ENCODE results near the gene ESPNL. TPM values are rescaled to one million over a fixed set of nuclear protein-coding genes. Genes with fewer than 3 reads are reported as not detected.

Gene ESPNL
- total RNA-seq, 1 donor from 2014 or later = not detected

DNA sequence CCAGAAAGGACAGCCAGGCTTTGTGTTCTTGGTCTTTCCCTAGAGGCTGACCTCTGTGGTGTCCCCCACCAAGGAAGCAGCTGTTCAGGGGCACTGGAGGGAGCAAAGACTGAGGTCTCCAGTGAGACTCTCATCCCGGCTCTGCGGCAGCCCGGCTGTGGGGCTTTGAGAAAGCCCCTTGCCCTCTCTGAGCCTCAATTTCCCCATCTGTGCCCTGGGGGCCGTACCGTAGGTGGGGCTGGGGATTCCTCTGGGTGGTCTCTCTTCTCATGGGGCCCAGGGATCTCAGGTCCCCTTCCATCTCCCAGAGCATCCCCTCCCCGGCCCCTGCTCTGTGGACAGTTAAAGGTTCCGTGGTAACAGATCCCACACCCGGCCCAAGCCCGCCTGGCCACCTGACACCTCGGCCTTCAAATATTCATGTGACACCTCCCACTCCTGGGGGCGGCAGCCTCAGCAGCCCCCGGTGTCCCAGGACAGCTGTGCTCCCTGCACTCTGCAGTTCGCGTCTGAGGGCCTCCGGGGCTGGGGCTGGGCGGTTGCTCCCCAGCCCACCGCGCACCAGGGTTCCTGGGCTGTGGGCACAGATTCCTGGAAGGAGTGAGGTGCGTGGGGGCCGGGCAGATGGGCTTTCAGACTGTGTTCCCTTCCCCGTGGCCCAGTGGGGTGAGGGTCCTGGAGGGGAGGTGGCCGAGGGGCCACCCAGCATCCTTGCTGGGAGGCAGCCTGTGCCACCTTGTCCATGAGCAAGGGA, 23.3 kb downstream of the ESPNL start:
- no peak for ATAC-seq
- DNase-seq (ENCODE audit: missing footprints) = peak; percentile 46
- intact Hi-C loops (cut with DNase I) = no loop called here

DNA sequence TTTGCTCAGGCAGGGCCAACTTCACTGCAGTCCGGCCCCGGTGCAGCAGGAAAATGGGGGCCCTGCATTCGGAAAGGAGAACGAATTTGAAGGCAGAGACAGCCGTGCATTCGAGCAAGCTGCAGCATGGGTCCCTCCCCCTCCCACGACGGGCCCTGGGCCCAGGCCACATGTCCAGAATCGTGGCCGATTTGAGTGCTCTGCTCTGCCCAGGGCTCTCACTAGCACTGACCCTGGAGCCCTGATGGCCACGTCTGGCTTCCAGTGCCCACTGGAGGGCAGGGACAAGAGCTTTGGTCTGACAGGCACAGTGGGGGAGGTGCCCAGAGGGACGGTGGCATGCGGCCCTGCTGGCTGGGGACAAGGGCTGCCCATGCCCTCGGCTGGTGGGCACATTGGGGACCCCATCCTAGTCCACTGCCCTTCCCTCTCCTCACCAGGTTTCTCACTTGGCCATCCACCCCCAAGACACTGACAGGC, 23.9 kb downstream of the ESPNL start:
- ATAC-seq (no peak), DNase-seq (ENCODE audit: missing footprints) (peak; percentile 45)
- intact Hi-C loops (cut with DNase I) = no loop called here

DNA sequence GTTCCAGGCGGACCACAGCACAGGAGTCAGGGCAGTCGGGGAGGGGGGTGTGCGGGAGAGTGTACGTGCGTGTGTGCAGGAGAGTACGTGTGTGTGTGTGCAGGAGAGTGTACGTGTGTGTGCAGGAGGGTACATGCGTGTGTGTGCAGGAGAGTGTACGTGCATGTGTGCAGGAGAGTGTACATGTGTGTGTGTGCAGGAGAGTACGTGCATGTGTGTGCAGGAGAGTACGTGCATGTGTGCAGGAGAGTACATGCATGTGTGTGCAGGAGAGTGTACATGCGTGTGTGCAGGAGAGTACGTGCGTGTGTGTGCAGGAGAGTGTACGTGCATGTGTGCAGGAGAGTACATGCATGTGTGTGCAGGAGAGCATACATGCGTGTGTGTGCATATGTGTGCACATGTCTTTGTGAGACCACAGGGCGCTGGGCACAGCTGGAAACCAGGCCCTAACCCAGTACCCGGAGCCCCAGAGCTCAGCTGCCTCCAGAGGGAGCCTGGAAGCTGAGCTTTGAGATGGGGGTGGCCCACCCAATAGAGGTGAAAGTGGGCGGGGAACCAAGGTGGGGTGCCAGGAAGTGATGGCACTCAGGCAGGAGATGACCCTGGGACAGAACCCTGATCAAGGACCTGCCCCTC, 24.5 kb downstream of the ESPNL start:
- intact Hi-C loops (cut with DNase I) = no loop called here
- peak; percentile 31 for DNase-seq (ENCODE audit: missing footprints)

DNA sequence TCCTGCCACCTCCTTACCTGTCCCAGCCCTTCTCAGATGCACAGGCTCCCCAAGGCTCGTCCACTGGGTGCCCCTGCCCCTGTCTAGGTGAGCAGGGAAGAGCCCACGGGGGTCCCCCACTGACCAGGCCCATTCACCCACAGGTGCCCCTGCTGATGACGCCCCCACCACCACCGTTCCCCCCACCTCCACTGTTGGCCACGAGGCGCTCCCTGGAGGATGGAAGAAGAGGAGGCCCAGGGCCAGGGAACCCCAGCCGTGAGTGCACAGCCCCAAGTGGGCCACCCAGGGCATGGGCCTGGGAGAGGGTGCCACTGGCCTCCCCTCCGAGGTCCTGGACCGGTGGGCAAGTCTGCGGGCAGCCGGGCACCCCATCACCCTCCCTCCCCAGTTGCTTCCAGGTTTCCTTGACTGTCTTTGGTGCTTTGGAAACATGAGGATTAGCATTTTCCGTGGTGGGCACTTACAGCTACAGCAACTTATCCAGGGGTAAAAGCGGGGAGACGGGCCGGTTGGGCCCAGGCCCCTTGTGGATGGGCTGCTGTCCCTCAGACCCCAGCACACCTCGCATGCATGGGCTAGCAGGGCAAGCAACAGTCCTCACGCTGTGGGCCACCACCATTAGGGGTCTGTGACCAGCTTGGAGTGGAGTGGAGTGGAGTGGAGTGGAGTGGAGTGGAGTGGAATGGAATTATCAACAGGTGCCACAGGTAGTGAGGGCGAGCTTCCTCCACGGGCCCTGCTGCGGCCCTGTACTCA, 25.2 kb downstream of the ESPNL start:
- intact Hi-C loops (cut with DNase I) = no loop called here

More for the DNA sequence above, 24.5 kb downstream of the ESPNL start:
- ATAC-seq = no peak

DNA sequence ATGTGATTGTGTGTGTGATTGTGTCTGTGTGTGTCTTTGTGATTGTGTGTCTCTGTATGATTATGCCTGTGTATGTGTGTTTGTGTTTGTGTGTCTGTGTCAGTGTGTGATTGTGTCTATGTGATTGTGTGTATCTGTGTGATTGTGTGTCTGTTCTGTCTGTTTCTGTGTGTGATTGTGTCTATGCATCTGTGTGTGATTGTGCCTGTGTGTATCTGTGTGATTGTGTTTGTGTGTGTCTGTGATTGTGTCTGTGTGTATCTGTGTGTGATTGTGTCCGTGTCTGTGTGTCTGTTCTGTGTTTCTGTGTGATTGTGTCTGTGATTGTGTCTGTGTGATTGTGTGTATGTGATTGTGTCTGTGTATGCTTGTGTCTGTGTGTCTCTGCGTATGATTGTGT, 26.2 kb downstream of the ESPNL start:
- no peak for ATAC-seq
- DNase-seq (ENCODE audit: missing footprints) = no peak
- intact Hi-C loops (cut with DNase I) = no loop called here

More for the DNA sequence above, 25.2 kb downstream of the ESPNL start:
- ATAC-seq (no peak), DNase-seq (ENCODE audit: missing footprints) (peak; percentile 50)

DNA sequence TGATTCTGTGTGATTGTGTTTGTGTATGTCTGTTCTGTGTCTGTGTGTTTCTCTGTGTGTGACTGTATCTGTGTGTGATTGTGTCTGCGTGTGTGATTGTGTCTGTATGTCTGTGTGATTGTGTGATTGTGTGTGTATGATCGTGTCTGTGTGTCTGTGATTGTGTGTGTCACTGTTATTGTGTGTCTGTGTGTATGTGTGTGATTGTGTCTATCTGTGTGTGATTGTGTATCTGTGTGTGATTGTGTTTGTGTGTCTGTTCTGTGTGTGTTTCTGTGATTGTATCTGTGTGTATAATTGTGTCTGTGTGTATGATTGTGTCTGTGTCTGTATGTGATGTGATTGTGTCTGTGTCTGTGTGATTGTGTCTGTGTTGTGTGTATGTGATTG, 26.6 kb downstream of the ESPNL start:
- ATAC-seq (no peak), DNase-seq (ENCODE audit: missing footprints) (no peak)
- intact Hi-C loops (cut with DNase I) = no loop called here

DNA sequence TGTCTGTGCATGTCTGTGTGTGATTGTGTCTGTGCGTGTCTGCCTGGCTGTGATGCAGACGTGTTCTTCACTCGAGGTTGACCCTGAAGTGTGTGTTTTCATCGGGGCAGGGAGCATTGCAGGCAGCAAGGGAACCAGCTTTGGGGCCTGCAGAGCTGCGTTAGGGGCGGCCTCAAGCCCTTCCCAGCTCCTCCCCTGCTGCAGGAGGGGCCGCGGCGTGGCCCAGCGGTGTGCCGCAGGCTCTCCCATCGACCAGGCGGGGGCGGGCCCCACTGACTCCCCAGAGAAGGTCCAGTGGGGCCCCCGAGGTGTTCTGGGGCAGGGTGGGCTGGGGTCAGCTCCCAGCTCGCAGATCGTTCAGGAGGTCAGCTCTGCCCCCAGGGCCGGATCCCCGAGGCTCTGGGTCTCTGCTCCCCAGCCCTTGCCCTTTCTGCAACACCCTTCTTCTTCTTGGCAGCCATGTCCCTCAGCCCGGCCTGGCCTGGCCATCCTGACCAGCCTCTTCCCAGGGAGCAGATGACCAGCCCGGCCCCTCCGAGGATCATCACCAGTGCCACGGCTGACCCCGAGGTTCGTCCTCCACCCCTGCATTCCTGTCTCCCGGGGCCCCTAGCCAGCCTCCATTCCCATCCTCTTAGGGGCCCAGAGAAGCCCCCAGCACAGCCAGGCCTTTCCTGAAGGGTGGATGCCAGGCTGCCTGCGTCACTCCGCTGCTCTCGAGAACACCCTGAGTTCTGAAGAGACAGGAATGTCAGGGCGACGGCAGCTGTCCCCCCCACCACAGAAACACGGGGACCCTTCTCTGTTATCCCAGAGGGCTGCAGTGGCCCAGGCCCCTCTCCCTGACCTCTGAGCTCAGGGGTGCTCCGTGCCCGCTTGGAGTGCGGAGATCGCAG, 27.3 kb downstream of the ESPNL start:
- DNase-seq (ENCODE audit: missing footprints) (peak; percentile 60), ATAC-seq (peak; percentile 32)
- intact Hi-C loops (cut with DNase I) = no loop called here

DNA sequence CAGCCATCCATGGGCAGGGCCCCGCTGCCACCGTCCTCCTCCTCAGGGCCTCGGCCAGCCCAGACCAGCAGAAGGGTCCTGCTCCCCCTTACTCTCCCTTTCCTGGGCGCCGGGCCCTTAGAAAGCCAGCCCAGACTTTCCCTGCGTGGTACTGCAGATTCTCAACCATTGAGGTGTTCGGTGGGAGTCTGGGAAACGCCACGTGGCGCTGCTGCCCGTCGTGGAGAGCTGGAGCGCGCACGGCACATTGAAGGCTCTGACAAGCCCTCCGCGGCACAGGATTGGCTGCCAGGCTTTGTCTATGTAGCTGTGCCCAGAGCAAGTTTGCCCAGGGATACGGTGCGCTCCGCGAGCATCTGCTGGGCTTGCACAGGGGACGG, 27.9 kb downstream of the ESPNL start:
- no peak for ATAC-seq
- intact Hi-C loops (cut with DNase I) = no loop called here

DNA sequence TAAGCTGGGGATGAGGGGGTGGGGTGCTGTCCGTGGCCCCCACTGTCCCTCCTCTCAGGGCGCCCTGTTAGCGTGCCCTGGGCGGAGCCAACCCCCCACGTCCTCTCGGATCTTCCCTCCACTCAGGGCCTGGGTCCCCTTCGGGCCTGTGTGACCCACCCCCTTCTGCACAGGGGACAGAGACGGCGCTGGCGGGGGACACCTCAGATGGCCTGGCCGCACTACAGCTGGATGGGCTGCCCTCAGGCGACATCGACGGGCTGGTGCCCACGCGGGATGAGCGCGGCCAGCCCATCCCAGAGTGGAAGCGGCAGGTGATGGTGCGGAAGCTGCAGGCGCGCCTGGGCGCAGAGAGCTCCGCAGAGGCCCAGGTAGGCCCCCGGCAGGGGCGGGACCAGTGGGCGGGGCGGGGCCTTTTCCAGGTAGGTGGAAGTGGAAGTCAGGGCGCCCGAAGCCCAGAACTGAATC, 28.4 kb downstream of the ESPNL start:
- no peak for ATAC-seq
- peak; percentile 44 for DNase-seq (ENCODE audit: missing footprints)
- intact Hi-C loops (cut with DNase I) = no loop called here

More for the DNA sequence above, 27.9 kb downstream of the ESPNL start:
- DNase-seq (ENCODE audit: missing footprints) = no peak

DNA sequence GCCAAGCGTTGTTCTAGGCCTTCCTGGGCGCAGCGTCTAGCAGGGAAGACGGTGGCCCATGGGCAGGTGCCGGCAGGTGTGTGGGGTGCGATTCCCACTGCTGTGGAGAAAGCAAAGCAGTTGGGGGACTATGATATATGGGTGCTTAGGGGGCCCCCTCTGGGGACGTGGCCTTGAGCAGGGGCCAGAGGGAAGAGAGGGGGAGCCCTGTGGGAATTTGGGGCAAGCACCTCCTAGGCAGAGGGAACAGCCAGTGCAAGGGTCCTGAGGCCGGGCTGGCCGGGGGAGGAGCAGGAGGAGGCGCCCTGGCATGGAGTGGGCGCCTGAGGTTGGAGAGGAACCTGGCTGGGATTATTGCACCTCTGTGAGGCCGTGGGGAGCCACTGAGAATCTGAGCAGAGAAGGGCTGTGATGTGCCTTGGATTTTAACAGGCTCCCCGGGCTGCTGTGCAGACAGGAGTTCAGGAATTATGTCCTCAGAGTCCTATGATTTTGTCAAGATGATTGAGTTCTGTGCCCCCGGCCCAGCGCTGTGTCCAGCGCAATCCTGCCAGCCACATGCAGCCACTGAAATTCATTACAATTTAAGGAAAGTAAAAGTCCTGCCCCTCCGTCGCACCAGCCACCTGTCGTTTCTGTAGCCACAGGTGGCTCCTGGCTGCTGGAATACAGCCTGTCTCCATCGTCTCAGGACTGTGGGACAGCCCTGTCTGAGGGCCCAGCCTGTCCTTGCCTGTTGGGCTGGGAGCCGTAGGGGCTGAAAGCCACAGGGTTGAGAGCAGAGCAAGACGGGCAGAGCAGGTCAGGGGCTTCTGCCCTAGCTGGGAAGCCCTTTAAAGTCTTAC, 29.2 kb downstream of the ESPNL start:
- intact Hi-C loops (cut with DNase I) = loop anchor here (10.0 kb wide), 1 partner anchor 165 kb away; the partner anchor contains the start of gene UBE2F
- peak; percentile 64 for DNase-seq (ENCODE audit: missing footprints)

DNA sequence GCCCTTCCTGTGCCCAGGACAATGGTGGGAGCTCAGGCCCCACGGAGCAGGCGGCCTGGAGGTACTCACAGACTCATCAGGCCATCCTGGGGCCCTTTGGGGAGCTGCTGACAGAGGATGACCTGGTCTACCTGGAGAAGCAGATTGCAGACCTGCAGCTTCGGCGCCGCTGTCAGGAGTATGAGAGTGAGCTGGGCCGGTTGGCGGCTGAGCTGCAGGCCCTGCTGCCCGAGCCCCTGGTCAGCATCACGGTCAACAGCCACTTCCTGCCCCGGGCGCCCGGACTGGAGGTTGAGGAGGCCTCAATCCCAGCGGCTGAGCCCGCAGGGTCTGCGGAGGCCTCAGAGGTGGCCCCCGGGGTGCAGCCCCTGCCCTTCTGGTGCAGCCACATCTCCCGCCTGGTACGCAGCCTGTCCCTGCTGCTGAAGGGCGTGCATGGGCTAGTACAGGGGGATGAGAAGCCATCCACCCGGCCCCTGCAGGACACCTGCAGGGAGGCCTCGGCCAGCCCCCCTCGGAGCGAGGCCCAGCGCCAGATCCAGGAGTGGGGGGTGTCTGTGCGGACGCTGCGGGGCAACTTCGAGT, 30.1 kb downstream of the ESPNL start:
- intact Hi-C loops (cut with DNase I) = loop anchor here (10.0 kb wide), 1 partner anchor 165 kb away; the partner anchor contains the start of gene UBE2F
- DNase-seq (ENCODE audit: missing footprints) (peak; percentile 73), ATAC-seq (no peak)

More for the DNA sequence above, 29.2 kb downstream of the ESPNL start:
- no peak for ATAC-seq

DNA sequence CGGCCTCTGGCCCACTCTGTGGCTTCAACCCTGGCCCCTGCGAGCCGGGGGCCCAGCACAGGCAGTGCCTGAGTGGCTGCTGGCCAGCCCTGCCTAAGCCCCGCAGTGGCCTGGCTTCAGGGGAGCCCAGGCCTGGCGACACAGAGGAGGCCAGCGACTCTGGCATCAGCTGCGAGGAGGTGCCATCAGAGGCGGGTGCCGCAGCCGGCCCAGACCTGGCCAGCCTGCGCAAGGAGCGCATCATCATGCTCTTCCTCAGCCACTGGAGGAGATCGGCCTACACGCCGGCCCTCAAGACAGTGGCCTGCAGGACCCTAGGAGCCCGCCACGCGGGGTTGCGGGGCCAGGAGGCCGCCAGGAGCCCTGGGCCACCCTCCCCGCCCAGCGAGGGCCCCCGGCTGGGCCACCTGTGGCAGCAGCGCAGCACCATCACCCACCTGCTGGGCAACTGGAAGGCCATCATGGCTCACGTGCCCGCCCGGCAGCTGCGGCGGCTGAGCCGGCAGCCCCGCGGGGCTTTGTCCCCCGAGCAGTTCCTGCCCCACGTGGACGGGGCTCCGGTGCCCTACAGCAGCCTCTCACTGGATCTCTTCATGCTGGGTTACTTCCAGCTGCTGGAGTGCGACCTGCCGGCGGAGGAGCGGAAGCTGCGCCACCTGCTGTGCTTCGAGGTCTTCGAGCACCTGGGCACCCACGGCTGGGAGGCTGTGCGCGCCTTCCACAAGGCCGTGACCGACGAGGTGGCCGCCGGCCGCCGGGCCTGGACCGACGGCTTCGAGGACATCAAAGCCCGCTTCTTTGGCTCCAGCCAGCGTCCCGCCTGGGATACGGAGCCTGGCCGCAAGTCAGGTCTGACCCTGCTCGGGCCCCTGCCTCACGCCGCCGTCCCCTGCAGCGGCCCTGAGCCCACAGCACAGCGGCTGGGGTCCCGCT, 30.8 kb downstream of the ESPNL start:
- peak; percentile 47 for DNase-seq (ENCODE audit: missing footprints)
- no peak for ATAC-seq
- intact Hi-C loops (cut with DNase I) = loop anchor here (10.0 kb wide), 1 partner anchor 166 kb away; the partner anchor contains the start of gene UBE2F

DNA sequence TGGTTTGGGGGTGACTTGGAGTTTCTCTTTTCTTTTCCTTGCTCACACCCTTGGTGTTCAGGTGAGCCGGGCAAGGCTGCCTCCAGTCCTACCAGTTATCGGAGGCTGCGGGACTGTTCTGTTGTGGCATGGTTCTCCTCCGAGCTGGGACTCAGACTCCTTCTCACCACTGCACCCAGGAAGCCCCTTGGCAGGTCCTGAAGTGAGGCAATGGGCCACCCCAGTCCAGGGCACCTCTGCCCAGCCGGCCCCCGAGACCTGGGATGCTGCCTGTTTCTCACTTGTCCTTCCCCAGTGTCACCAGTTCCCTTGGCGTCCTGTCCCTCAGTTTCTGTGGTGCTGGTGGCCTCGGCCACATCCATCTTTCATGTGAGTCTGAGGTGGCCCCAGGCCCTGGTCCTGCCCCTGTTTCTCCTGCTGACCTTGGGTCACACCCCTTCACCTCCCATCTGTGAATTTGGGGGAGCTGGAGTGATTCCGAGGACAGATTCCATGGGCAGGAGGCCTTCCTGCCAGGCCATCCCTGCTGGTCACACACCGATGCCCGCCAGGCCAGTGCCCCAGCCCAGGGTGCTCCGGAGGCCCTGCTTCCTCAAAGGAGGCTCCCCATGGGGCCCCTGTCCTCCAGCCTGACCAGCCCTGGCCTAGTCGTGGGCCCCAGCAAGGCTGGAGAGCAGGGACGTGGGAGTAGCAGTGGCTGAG, 31.8 kb downstream of the ESPNL start:
- no peak for ATAC-seq
- intact Hi-C loops (cut with DNase I) = loop anchor here (10.0 kb wide), 1 partner anchor 167 kb away; the partner anchor contains the start of gene UBE2F
- no peak for DNase-seq (ENCODE audit: missing footprints)

DNA sequence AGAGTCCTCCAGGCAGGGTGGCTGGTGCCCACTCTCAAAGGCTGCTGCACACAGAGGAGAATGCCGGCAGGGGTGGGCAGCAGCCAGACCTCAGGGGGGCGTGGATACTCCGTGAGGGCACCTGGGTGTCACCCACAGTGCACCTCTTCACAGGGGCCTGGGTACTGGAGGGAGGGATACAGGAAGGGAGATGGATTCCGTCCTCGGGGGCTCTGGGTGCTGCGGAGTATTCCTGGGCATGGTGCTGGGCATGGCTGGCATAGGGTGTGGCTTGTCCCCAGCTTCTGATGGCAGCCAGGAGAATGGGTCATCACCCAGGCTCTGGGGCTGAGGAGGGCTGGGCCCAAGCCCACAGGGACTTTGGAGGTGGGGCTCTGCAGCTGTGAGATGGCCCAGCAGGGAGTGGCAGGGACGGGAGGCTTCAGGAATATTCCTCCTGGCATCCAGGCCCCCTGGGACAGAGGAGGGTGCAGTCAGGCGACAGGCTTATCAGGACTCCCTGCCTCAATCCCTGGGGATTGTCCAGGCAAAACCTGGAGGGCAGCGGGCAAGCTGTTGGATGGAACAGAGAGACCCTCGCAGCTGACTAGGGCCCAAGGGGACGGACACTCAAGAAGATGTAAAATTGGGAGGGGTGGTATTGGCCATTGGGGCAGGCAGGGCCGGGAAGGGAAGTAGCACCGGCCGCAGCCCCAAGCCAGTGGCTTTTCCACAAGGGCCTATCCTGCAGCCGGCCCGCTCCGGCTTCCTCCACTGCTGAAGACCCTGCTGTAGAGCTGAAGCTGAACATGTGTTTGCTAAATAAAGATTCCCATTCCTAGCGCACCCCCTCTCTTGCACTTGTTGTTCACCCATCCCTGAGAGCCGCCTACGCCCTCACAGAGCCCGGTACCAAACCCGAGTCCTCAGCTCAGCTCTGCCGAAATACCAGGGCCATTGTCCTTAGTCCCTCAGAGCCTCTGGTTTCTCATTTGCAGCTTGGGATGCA, 32.6 kb downstream of the ESPNL start:
- no peak for DNase-seq (ENCODE audit: missing footprints)

More for the DNA sequence above, 32.6 kb downstream of the ESPNL start:
- no peak for ATAC-seq
- intact Hi-C loops (cut with DNase I) = loop anchor here (10.0 kb wide), 1 partner anchor 168 kb away; the partner anchor contains the start of gene UBE2F

All from Right ventricle myocardium inferior (tissue), 1 donor.